Measurements from ENCODE around the gene MECR.

Gene MECR

GRCh38 chr1:29255134-29255666 lies 24.5 kb upstream of the MECR start:
- DNase-seq (ENCODE audit: low read depth), result no peak
- H3K4me3 ChIP-seq (ENCODE audit: low read length), result no peak overlapping the region
- TF ChIP-seq, protein P1, sequence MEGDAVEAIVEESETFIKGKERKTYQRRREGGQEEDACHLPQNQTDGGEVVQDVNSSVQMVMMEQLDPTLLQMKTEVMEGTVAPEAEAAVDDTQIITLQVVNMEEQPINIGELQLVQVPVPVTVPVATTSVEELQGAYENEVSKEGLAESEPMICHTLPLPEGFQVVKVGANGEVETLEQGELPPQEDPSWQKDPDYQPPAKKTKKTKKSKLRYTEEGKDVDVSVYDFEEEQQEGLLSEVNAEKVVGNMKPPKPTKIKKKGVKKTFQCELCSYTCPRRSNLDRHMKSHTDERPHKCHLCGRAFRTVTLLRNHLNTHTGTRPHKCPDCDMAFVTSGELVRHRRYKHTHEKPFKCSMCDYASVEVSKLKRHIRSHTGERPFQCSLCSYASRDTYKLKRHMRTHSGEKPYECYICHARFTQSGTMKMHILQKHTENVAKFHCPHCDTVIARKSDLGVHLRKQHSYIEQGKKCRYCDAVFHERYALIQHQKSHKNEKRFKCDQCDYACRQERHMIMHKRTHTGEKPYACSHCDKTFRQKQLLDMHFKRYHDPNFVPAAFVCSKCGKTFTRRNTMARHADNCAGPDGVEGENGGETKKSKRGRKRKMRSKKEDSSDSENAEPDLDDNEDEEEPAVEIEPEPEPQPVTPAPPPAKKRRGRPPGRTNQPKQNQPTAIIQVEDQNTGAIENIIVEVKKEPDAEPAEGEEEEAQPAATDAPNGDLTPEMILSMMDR (IDR thresholded peaks at IDR 0.05; ENCODE audit: insufficient read depth, low read depth, low read length, missing control alignments), result no peak

- TF ChIP-seq, protein P1 (IDR thresholded peaks at IDR 0.05; ENCODE audit: insufficient read depth, low read depth, low read length, missing control alignments), result no peak
- H3K4me3 ChIP-seq (ENCODE audit: low read length), result no peak overlapping the region
- DNase-seq (ENCODE audit: low read depth), result peak; percentile 40
These were observed 23.6 kb upstream of the MECR start for GRCh38 chr1:29254346-29254745.

DNA sequence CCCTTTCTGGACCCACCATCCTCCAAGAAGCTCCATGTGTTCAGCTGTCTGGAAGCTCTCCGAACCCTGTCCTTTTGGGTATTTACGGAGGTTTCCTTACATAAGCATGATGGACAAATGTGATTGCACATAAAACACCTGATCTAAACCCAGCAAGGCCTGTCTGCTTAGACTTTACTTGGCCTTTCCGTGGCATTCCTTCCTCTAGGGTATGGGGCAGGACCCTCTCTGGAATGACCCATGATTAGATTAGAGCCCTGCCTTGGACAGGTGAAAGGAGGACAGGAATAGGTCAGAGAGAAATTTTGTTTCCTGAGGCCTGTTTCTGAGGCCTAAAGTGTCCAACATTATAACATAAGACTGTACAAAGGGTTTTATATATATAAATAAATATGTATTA lies 22.4 kb upstream of the MECR start:
- TF ChIP-seq, protein P1 (IDR thresholded peaks at IDR 0.05; ENCODE audit: insufficient read depth, low read depth, low read length, missing control alignments), result no peak
- H3K4me3 ChIP-seq (ENCODE audit: low read length), result no peak overlapping the region
- no peak for DNase-seq (ENCODE audit: low read depth)

DNA sequence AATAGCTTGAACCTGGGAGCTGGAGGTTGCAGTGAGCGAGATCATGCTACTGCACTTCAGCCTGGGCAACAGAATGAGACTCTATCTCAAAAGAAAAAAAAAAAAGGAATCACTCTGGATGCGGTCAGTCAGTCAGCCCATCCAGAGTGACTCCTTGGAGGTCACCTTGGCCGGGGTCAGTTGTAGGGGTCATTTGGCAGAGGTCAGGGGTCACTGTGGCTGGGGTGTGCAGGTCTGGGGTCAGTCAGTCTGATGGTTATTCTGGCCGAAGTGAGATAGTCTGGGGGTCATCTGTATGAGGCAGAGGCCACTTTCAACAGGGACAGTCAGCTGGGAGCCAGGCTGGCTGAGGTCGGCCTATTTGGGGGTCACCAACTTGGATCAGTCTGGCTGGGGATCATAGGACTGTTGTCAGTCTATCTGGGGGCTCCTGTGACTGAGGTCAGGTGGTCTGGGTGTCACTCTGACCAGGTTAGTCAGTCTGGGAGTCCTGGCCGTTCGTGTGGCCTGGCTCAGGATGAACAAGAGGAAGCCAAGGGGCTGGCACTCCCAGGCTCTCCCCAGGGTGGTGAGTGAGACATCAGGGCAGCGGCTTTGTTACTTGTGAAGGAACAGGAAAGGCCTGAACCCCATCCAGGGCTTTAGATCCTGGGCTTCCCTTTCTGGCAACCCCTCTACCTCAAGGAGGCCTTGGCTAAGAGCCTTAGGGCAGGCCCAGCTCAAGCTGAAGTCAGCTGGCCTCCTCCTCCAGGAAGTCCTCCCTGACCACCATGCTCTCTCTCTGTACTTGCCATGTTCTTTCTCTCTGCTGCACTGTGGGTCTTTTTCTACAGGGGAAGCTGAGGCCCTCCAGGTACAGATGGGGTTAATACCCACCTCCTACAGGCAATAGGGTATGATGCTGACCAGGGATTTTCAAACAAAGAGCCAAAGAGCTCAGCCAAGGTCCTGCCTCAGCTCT lies 20.7 kb upstream of the MECR start:
- TF ChIP-seq, protein P1 (IDR thresholded peaks at IDR 0.05; ENCODE audit: insufficient read depth, low read depth, low read length, missing control alignments), result no peak
- peak; percentile 17 for DNase-seq (ENCODE audit: low read depth)

DNA sequence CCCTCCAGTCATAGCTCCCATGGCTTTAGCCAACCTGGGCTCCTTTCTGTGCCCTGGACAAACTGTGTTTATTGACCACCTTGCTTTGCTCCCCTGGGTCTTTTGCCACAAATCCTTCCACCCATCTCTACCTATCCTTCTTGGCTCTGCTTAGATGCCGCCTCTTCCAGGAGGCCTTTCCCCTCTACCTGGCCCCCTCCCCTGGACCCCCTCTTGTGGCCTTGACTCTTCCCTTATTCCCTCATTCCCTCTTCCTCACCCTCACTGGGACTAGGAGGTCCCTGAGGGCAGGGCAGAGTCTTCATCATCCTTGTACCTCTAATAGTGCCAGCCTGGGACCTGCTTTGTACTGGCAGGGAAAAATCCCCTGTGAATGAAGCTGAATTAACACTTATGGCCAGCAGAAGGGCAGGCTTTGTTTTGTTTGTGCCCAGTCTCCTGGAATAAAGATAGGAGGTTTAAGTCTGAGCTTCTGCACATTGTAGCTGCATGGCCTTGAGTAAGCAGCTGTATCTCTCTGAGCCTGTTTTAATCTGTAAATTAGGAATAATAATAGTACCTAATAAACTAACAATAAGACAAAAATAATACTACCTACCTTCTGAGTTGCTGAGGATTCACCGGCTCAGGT lies 19.3 kb upstream of the MECR start:
- TF ChIP-seq, protein P1 (IDR thresholded peaks at IDR 0.05; ENCODE audit: insufficient read depth, low read depth, low read length, missing control alignments), result no peak
- H3K4me3 ChIP-seq (ENCODE audit: low read length), result no peak overlapping the region
- no peak for DNase-seq (ENCODE audit: low read depth)

More for the DNA sequence above, 20.7 kb upstream of the MECR start:
- no peak overlapping the region for H3K4me3 ChIP-seq (ENCODE audit: low read length)

DNA sequence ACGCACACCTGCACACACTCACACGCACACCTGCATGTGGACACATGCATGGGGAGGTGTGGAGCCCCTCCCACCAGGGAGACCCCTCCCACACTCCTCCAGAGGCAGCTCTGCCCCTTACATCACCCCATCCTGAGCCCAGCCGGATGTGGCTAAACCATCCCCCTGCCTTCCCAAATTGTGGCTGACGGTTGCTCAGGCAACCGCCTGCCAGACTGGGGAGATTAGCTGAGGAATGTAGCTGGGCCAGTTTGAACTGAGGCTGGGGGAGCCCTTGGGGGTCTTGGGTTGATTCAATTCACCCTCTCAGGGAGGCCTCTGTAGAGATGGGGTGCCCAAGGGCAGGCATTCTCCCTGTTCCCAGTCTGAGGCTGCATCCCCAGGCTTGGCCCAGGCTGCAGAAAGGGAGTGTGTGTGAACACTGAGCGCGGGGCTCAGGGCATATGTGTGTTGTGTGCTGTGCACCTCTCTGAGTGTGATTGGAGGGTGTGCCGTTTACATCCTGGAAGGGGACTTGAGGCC lies 18.5 kb upstream of the MECR start:
- peak; percentile 39 for DNase-seq (ENCODE audit: low read depth)
- TF ChIP-seq, protein P1 (IDR thresholded peaks at IDR 0.05; ENCODE audit: insufficient read depth, low read depth, low read length, missing control alignments), result no peak
- H3K4me3 ChIP-seq (ENCODE audit: low read length), result no peak overlapping the region
